Measurements from ENCODE around the gene GNG5. TPM values are rescaled to one million over a fixed set of nuclear protein-coding genes. Genes with fewer than 3 reads are reported as not detected.

GNG5 gene
- 94.1 to 121 TPM (median 112 TPM) in 3 replicates for total RNA-seq
- long read RNA-seq, transcript GNG5-201 (3 exons, 920 nt): major isoform, 181 of 183 reads
- long read RNA-seq, partial matches to known transcripts: 1 of 183 reads
- long read RNA-seq, other reads (novel, unspliced or antisense): 0 of 183 reads

DNA sequence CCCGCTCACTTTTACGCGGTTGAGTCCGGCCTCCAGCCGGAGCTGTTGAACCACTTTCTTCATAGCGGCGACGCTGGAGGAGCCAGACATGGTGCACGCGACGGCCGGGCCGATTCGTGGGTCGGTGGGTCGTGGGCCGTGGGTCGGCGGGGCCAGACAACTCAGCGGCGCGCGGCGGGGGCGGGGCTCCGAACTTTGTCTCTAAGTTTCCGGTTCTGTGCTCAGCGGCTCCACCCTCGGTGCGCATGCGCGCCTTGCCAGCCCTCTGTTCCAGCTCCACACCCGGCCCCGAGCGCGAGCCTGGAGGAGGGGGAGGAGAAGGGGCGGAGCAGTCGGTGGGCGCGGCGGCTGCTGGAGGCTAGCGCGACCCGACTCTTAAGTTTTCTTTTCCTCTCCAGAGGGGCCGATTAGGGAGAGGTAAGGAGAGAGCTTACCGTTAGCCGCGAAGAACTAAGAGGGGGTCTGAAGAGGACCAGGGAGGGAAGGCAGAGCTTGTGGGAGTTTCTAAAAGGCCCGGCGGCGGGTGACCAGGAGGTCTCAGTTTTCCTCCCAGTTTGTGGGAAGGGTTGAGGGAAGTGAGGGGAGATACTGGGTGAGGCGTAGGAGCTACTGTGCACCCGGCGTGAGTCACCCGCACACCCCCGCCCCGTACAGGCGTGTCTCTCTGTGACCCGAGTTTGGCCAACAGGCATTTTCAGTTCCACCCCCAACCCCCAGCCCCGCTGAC, at the start of gene GNG5, which contains the start of gene SPATA1:
Gene GNG5, minus strand, starts transcription at position 580 of the 727 bp plus-strand sequence. Its CDS starts 490 bp downstream, at position 90.
Gene SPATA1, plus strand, starts transcription at position 385 of the 727 bp plus-strand sequence. CDS start 9,974 bp downstream, outside the sequence.
- Mint-ChIP-seq H3K4me3 (ENCODE audit: unreplicated experiment) (peak within 1 kb of the TSS; percentile 99), H3K27ac (ENCODE audit: unreplicated experiment) (peak within 1 kb of the TSS; percentile 100), H3K36me3 (ENCODE audit: low read depth) (peaks cover 13% of the 10 kb centered on the region), H3K4me1 (ENCODE audit: low read depth) (peaks cover 49% of the 10 kb centered on the region), H3K27me3 (ENCODE audit: low read depth) (no peaks in the 10 kb centered on the region), H3K9me3 (ENCODE audit: low read depth) (peaks cover 14% of the 10 kb centered on the region)
- DNase-seq (ENCODE audit: low spot score): peak; percentile 100
- TF ChIP-seq, protein P1, sequence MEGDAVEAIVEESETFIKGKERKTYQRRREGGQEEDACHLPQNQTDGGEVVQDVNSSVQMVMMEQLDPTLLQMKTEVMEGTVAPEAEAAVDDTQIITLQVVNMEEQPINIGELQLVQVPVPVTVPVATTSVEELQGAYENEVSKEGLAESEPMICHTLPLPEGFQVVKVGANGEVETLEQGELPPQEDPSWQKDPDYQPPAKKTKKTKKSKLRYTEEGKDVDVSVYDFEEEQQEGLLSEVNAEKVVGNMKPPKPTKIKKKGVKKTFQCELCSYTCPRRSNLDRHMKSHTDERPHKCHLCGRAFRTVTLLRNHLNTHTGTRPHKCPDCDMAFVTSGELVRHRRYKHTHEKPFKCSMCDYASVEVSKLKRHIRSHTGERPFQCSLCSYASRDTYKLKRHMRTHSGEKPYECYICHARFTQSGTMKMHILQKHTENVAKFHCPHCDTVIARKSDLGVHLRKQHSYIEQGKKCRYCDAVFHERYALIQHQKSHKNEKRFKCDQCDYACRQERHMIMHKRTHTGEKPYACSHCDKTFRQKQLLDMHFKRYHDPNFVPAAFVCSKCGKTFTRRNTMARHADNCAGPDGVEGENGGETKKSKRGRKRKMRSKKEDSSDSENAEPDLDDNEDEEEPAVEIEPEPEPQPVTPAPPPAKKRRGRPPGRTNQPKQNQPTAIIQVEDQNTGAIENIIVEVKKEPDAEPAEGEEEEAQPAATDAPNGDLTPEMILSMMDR (IDR thresholded peaks at IDR 0.05): peak; percentile 33

DNA sequence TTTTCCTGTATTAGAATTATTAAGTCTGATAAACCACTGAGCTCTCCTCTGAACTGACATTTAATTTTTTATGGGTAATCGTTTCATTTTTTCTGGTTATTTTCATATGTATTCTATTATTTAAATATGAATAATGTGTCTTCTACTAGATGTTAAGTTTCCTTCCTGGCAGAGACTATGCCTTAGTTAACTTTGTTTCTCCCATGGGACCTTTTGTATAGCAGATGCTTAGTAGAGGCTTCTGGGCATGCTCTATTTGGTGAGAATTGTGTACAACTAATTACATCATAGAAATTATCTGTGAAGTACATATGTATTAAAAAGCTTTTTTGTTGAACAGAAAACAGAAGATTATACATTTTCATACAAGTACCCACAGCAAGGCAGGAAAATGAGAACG, 44.4 kb upstream of the GNG5 start:
- no peaks in the 10 kb centered on the region for H3K4me1 Mint-ChIP-seq (ENCODE audit: low read depth)
- no peaks in the 10 kb centered on the region for H3K27me3 Mint-ChIP-seq (ENCODE audit: low read depth)
- TF ChIP-seq, protein P1 (IDR thresholded peaks at IDR 0.05): no peak
- no peak for DNase-seq (ENCODE audit: low spot score)
- H3K4me3 Mint-ChIP-seq (ENCODE audit: unreplicated experiment): no peak overlapping the region
- H3K36me3 Mint-ChIP-seq (ENCODE audit: low read depth): peaks cover 5% of the 10 kb centered on the region
- H3K27ac Mint-ChIP-seq (ENCODE audit: unreplicated experiment): no peak overlapping the region
- H3K9me3 Mint-ChIP-seq (ENCODE audit: low read depth): no peaks in the 10 kb centered on the region

DNA sequence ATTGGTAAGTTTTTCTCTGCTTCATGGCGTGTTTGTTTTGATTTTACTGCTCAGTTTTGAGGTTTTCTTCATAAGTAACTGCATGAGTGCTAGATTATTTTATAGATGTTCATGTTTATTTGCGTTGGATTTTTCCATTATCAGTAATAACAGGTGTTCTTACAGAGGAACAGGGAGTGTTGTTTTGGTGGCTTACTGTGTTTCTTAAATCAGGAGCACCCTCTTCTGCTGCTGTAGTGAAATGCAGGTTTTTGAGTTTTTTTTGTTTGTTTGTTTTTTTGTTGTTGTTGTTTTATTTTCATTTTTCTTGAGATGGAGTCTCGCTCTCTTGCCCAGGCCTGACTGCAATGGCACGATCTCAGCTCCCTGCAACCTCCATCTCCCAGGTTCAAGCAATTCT, 35.3 kb upstream of the GNG5 start:
- TF ChIP-seq, protein P1 (IDR thresholded peaks at IDR 0.05): peak; percentile 34
- Mint-ChIP-seq H3K27me3 (ENCODE audit: low read depth) (no peaks in the 10 kb centered on the region), H3K4me3 (ENCODE audit: unreplicated experiment) (no peak overlapping the region), H3K36me3 (ENCODE audit: low read depth) (peaks cover 19% of the 10 kb centered on the region), H3K9me3 (ENCODE audit: low read depth) (no peaks in the 10 kb centered on the region), H3K4me1 (ENCODE audit: low read depth) (peaks cover 14% of the 10 kb centered on the region), H3K27ac (ENCODE audit: unreplicated experiment) (no peak overlapping the region)
- DNase-seq (ENCODE audit: low spot score): no peak

DNA sequence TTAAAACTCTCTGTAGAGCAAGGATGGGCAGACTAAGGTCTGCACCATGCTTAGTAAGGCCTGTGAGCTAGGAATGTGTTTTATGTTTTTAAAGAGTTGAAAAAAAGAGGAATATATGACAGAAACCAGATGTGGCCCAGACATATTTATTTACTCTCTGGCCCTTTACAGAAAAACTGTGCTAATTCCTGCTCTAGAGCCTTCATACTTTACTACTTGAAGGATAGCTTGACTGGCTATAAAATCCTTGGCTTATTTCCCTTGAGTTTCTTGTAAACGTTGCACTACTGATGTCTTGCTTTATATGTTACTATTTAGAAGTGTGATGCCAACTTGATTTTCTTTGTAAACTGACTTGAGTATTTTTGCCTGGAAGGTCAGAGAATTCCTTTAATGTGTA, 34.4 kb upstream of the GNG5 start:
- TF ChIP-seq, protein P1 (IDR thresholded peaks at IDR 0.05): no peak
- Mint-ChIP-seq H3K27ac (ENCODE audit: unreplicated experiment) (no peak overlapping the region), H3K27me3 (ENCODE audit: low read depth) (no peaks in the 10 kb centered on the region), H3K36me3 (ENCODE audit: low read depth) (peaks cover 19% of the 10 kb centered on the region), H3K4me1 (ENCODE audit: low read depth) (peaks cover 14% of the 10 kb centered on the region), H3K4me3 (ENCODE audit: unreplicated experiment) (no peak overlapping the region), H3K9me3 (ENCODE audit: low read depth) (no peaks in the 10 kb centered on the region)
- no peak for DNase-seq (ENCODE audit: low spot score)

DNA sequence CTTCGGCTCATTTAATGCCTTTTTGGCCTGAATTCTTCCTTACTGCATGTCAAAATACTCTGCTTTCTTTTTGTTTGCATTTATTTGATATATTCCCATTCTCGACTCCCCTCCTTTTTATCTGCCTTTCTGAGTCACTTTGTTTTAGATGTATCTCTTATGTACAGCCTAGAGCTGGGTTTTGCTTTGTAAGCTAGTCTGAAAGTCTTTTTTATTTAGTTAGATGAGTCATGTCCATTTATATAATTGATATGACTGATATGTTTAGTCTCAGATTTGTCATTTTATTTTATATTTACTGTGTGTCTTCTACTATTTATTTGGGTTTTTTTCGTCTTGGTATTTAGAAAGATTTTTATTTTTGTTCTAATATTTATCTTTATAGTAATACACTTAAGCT, 33.6 kb upstream of the GNG5 start:
- Mint-ChIP-seq H3K4me3 (ENCODE audit: unreplicated experiment) (no peak overlapping the region), H3K36me3 (ENCODE audit: low read depth) (peaks cover 19% of the 10 kb centered on the region), H3K4me1 (ENCODE audit: low read depth) (peaks cover 14% of the 10 kb centered on the region), H3K9me3 (ENCODE audit: low read depth) (no peaks in the 10 kb centered on the region), H3K27ac (ENCODE audit: unreplicated experiment) (no peak overlapping the region), H3K27me3 (ENCODE audit: low read depth) (no peaks in the 10 kb centered on the region)
- no peak for DNase-seq (ENCODE audit: low spot score)
- TF ChIP-seq, protein P1 (IDR thresholded peaks at IDR 0.05): no peak

Measured in chondrocyte (in vitro differentiated cells).